B cell (primary cell): ENCODE results near the gene C15orf62. TPM values are rescaled to one million over a fixed set of nuclear protein-coding genes. Genes with fewer than 3 reads are reported as not detected.

Experiments
- ATAC-seq: fragments of 200-7000 bp; cut with Tn5 transposase; one replicate; pipeline ENCODE4 v1.10.0; 2021; ENCODE audit warnings: low read depth, mild to moderate bottlenecking, moderate number of reproducible peaks, moderate library complexity
- CTCF ChIA-PET: fragments of 350-600 bp; sonication (Branson Sonifier 250); formaldehyde crosslinking; loops from one replicate; lab custom pipeline; 2021; ENCODE audit warnings: antibody characterized with exemption, inconsistent platforms; lab: Charles Lee
- POLR2A ChIA-PET: fragments of 350-600 bp; sonication (Branson Sonifier 250); formaldehyde crosslinking; loops from one replicate; lab custom pipeline; 2021; ENCODE audit warnings: antibody characterized with exemption; lab: Charles Lee
- DNase-seq: peaks from one replicate; pipeline ENCODE4 v3.0.0; 2013
- H2AFZ ChIP-seq: 2 replicates; pipeline ENCODE4 v1.6.1; 2012; ENCODE audit warnings: mild to moderate bottlenecking, low read depth, low read length; ENCODE audit not compliant: insufficient read depth, poor library complexity, severe bottlenecking
- H3K27ac ChIP-seq, 2 donors: 1 replicate in 1 of 2; 2 replicates in 1 of 2; pipeline ENCODE4 v1.5.1; 2012 to 2013; ENCODE audit warnings: low read length in 2 of 2, mild to moderate bottlenecking in 2 of 2, moderate library complexity in 1 of 2
- H3K27me3 ChIP-seq, 4 experiments: fragments of 200-600 bp in 1 of 4; sonication (generic) in 1 of 4; replicated peaks in 1 of 4; 1 replicate in 2 of 4; 2 replicates in 2 of 4; pipeline versions ENCODE4 v1.6.1 to v1.7.0; 2013 to 2016; ENCODE audit warnings: low read length in 3 of 4, mild to moderate bottlenecking in 2 of 4, mixed read lengths in 1 of 4, moderate library complexity in 1 of 4; ENCODE audit not compliant: insufficient read depth in 4 of 4, control insufficient read depth in 3 of 4; ENCODE audit errors: control extremely low read depth in 1 of 4
- H3K36me3 ChIP-seq, 2 experiments: replicated peaks in 1 of 2; 1 replicate in 1 of 2; 2 replicates in 1 of 2; pipeline versions ENCODE4 v1.6.1 to v1.7.1; 2013; ENCODE audit warnings: low read length in 1 of 2; ENCODE audit not compliant: insufficient read depth in 2 of 2, control insufficient read depth in 1 of 2; ENCODE audit errors: control extremely low read depth in 1 of 2, extremely low read depth in 1 of 2
- H3K4me1 ChIP-seq, 2 donors: fragments of 200-600 bp in 1 of 2; sonication (generic) in 1 of 2; 1 replicate in 1 of 2; 2 replicates in 1 of 2; pipeline versions ENCODE4 v1.5.1 to v1.6.1; 2013 to 2017; ENCODE audit warnings: low read length in 2 of 2; ENCODE audit not compliant: control insufficient read depth in 2 of 2, insufficient read depth in 2 of 2
- H3K4me2 ChIP-seq: replicated peaks from 2 replicates; pipeline ENCODE3; 2012; ENCODE audit warnings: mild to moderate bottlenecking, low read depth, low read length; ENCODE audit not compliant: poor library complexity, severe bottlenecking
- H3K4me3 ChIP-seq, 5 experiments: fragments of 200-600 bp in 1 of 5; sonication (generic) in 1 of 5; 1 replicate in 3 of 5; 2 replicates in 2 of 5; pipeline versions ENCODE4 v1.5.1 to v1.7.0; 2011 to 2016; ENCODE audit warnings: low read length in 4 of 5, mild to moderate bottlenecking in 4 of 5, low read depth in 2 of 5, control low read depth in 1 of 5, moderate library complexity in 1 of 5; ENCODE audit not compliant: insufficient read depth in 1 of 5; ENCODE audit errors: control extremely low read depth in 1 of 5, extremely low read depth in 1 of 5
- H3K79me2 ChIP-seq: fragments of 200-600 bp; sonication (generic); one replicate; pipeline ENCODE4 v1.6.0; 2016; ENCODE audit warnings: low read length; ENCODE audit not compliant: control insufficient read depth, insufficient read depth
- H3K9ac ChIP-seq: fragments of 200-600 bp; sonication (generic); 2 replicates; pipeline ENCODE4 v1.6.1; 2017; ENCODE audit warnings: mild to moderate bottlenecking, low read length, moderate library complexity
- H3K9me3 ChIP-seq, 3 donors: one replicate each; pipeline versions ENCODE4 v1.6.1 to v1.7.1; 2013; ENCODE audit warnings: low read length in 2 of 3; ENCODE audit not compliant: control insufficient read depth in 2 of 3, insufficient read depth in 1 of 3; ENCODE audit errors: control extremely low read depth in 1 of 3
- H4K20me1 ChIP-seq: 2 replicates; pipeline ENCODE4 v1.6.0; 2012; ENCODE audit warnings: mild to moderate bottlenecking, low read length; ENCODE audit not compliant: insufficient read depth, control insufficient read depth, poor library complexity, severe bottlenecking
- H3K27ac Mint-ChIP-seq: one replicate; pipeline ENCODE4 v1.8.0; 2021; ENCODE audit warnings: mixed read lengths
- H3K27me3 Mint-ChIP-seq: one replicate; pipeline ENCODE4 v1.8.0; 2021; ENCODE audit warnings: mixed read lengths
- H3K4me1 Mint-ChIP-seq: one replicate; pipeline ENCODE4 v1.8.0; 2021; ENCODE audit warnings: mixed read lengths
- H3K4me3 Mint-ChIP-seq: one replicate; pipeline ENCODE4 v1.8.0; 2021; ENCODE audit warnings: mixed read lengths
- H3K9me3 Mint-ChIP-seq: one replicate; pipeline ENCODE4 v1.8.0; 2022; ENCODE audit warnings: mixed read lengths; ENCODE audit not compliant: insufficient read depth
- CTCF ChIP-seq: fragments of 200-600 bp; IDR thresholded peaks from one replicate; pipeline ENCODE4 v1.8.0; 2022; ENCODE audit warnings: antibody characterized with exemption, mild to moderate bottlenecking
- EZH2 ChIP-seq: IDR thresholded peaks from 2 replicates; pipeline ENCODE4 v1.6.1; 2012; ENCODE audit warnings: borderline replicate concordance, low read depth, mild to moderate bottlenecking, moderate library complexity, low read length; ENCODE audit not compliant: insufficient read depth, poor library complexity, severe bottlenecking
- WGBS: methylation state at CpG from one replicate; pipeline ENCODE4 v1.1.5; 2013; ENCODE audit warnings: missing lambda C conversion rate; ENCODE audit not compliant: insufficient coverage; 5-methylcytosine and 5-hydroxymethylcytosine counted together
- intact Hi-C: fragments of 100-400 bp; cut with micrococcal nuclease; formaldehyde crosslinking; loops from one replicate; pipeline ENCODE4 v1.10.0; 2022
- polyA plus RNA-seq: library from polyadenylated mRNA; depleted of rRNA; stranded (reverse); fragments of >200 nt; gene quantifications from 2 replicates; pipeline ENCODE4 v1.2.3, GENCODE V29; 2012
- small RNA-seq: library from RNA; depleted of rRNA; stranded (forward); fragments of <200 nt; gene quantifications from one replicate; pipeline ENCODE3, GENCODE V24; 2012; ENCODE audit warnings: low replicate concordance, low read depth; ENCODE audit not compliant: insufficient read length
- total RNA-seq, 2 donors: library from RNA; stranded (reverse); fragments of 120-200 nt in 1 of 2; gene quantifications; 1 replicate in 1 of 2; 2 replicates in 1 of 2; pipeline versions ENCODE4 v1.2.3 to v1.2.4, GENCODE V29; 2013 to 2022

C15orf62 gene
- total and polyA plus RNA-seq, 2 donors (not counting 1 experiment from before 2014, with no cell fraction given), result 0.30 to 9.5 TPM

DNA sequence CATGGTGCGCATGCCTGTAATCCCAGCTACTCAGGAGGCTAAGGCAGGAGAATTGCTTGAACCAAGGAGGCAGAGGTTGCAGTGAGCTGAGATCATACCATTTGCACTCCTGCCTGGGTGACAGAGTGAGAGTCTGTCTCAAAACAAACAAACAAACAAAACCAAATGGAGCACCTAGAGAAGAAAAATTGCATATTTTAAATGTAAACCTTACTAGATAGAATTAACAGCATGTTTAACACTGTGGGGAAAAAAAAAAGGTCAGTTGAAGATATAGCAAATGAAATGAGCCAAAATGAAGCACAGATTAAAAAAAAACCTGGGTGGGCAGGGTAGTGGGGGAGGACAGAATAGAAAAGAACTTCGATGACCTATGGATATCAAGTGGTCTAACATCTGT is 51.4 kb downstream of the C15orf62 start:
- Mint-ChIP-seq H3K9me3 (no peaks in the 10 kb centered on the region), H3K27me3 (no peaks in the 10 kb centered on the region), H3K27ac (no peak overlapping the region), H3K4me1 (no peaks in the 10 kb centered on the region), H3K4me3 (no peak overlapping the region)
- Histone ChIP-seq H3K9me3 (no peaks in the 10 kb centered on the region), H4K20me1 (no peaks in the 10 kb centered on the region), H3K36me3 (no peaks in the 10 kb centered on the region), H3K27me3 (no peaks in the 10 kb centered on the region), H2AFZ (no peak overlapping the region), H3K27ac (no peak overlapping the region), H3K4me1 (no peaks in the 10 kb centered on the region), H3K4me3 (no peak overlapping the region), H3K79me2 (no peaks in the 10 kb centered on the region), H3K4me2 (no peak overlapping the region), H3K9ac (no peak overlapping the region)
- ChIA-PET CTCF (no interaction called here), POLR2A (no interaction called here)
- intact Hi-C loops, result no loop called here
- ATAC-seq (no peak), DNase-seq (no peak)
- TF ChIP-seq CTCF (no peak), EZH2 (no peak)
- WGBS, result 88% methylated on average over 2 of the region's 2 CpGs

Small RNA genes lying within 50 kb of the gene (small RNA-seq; reads per million reads assigned to genes)
- not detected for gene SUMO2P15

Other genes starting within 250 kb of the C15orf62 start
- gene CCDC32, start 204.9 kb upstream of the C15orf62 start, total RNA-seq, result 76.6 and 78.4 TPM in 2 replicates
- 24.0 and 29.5 TPM in 2 replicates for gene CCDC32, start 204.9 kb upstream of the C15orf62 start, polyA plus RNA-seq
- 21.1 and 22.8 TPM in 2 replicates for gene RPUSD2, start 200.7 kb upstream of the C15orf62 start, total RNA-seq
- 5.0 and 9.8 TPM in 2 replicates for gene RPUSD2, start 200.7 kb upstream of the C15orf62 start, polyA plus RNA-seq
- gene KNL1, start 175.7 kb upstream of the C15orf62 start, total RNA-seq, result 3.7 and 4.0 TPM in 2 replicates
- 0.91 and 1.7 TPM in 2 replicates for gene KNL1, start 175.7 kb upstream of the C15orf62 start, polyA plus RNA-seq
- gene RAD51, start 74.8 kb upstream of the C15orf62 start, total RNA-seq, result 1.9 and 2.0 TPM in 2 replicates
- gene RAD51, start 74.8 kb upstream of the C15orf62 start, polyA plus RNA-seq, result 0.61 and 0.67 TPM in 2 replicates
- gene RMDN3, start 14.7 kb upstream of the C15orf62 start, total RNA-seq, result 22.1 and 24.2 TPM in 2 replicates
- gene RMDN3, start 14.7 kb upstream of the C15orf62 start, polyA plus RNA-seq, result 11.6 and 12.4 TPM in 2 replicates
- gene GCHFR, start 5.9 kb upstream of the C15orf62 start, total RNA-seq, result 23.1 and 23.7 TPM in 2 replicates
- 6.2 and 14.3 TPM in 2 replicates for gene GCHFR, start 5.9 kb upstream of the C15orf62 start, polyA plus RNA-seq
- 29.4 and 29.8 TPM in 2 replicates for gene ZFYVE19, start 37.1 kb downstream of the C15orf62 start, total RNA-seq
- gene ZFYVE19, start 37.1 kb downstream of the C15orf62 start, polyA plus RNA-seq, result 55.8 and 60.5 TPM in 2 replicates
- gene DNAJC17, start 37.5 kb downstream of the C15orf62 start, total RNA-seq, result 46.1 and 52.3 TPM in 2 replicates
- 27.3 and 30.5 TPM in 2 replicates for gene DNAJC17, start 37.5 kb downstream of the C15orf62 start, polyA plus RNA-seq
- not detected in 2 replicates for gene PPP1R14D, start 58.7 kb downstream of the C15orf62 start, total RNA-seq
- 0.19 TPM in 1 of 2 replicates, not detected in the other for gene PPP1R14D, start 58.7 kb downstream of the C15orf62 start, polyA plus RNA-seq
- 14.4 and 18.2 TPM in 2 replicates for gene SPINT1, start 74.1 kb downstream of the C15orf62 start, total RNA-seq
- gene SPINT1, start 74.1 kb downstream of the C15orf62 start, polyA plus RNA-seq, result 12.3 and 21.3 TPM in 2 replicates
- gene RHOV, start 104.3 kb downstream of the C15orf62 start, total RNA-seq, result 0.41 and 0.54 TPM in 2 replicates
- 0.09 TPM in 1 of 2 replicates, not detected in the other for gene RHOV, start 104.3 kb downstream of the C15orf62 start, polyA plus RNA-seq
- gene VPS18, start 124.5 kb downstream of the C15orf62 start, total RNA-seq, result 29.6 TPM in 2 replicates
- gene VPS18, start 124.5 kb downstream of the C15orf62 start, polyA plus RNA-seq, result 13.6 and 22.0 TPM in 2 replicates
- 0.30 and 0.36 TPM in 2 replicates for gene DLL4, start 159.4 kb downstream of the C15orf62 start, total RNA-seq
- gene DLL4, start 159.4 kb downstream of the C15orf62 start, polyA plus RNA-seq, result 0.07 and 0.10 TPM in 2 replicates
- 3.1 and 3.6 TPM in 2 replicates for gene CHAC1, start 183.5 kb downstream of the C15orf62 start, total RNA-seq
- gene CHAC1, start 183.5 kb downstream of the C15orf62 start, polyA plus RNA-seq, result 0.81 and 1.2 TPM in 2 replicates